Stimulated activated CD8-positive, alpha-beta memory T cell treated with anti-CD3 and anti-CD28 coated beads, Interleukin-15, amount 100 ng/mL, for 48 hours (primary cell): Measurements from ENCODE around the gene AUTS2.

Experiments used
- DNase-seq, 2 donors: peaks; one replicate each; pipeline ENCODE4 v3.0.0-alpha.2; 2020; ENCODE audit warnings: low read depth in 2 of 2

The AUTS2 gene

DNA sequence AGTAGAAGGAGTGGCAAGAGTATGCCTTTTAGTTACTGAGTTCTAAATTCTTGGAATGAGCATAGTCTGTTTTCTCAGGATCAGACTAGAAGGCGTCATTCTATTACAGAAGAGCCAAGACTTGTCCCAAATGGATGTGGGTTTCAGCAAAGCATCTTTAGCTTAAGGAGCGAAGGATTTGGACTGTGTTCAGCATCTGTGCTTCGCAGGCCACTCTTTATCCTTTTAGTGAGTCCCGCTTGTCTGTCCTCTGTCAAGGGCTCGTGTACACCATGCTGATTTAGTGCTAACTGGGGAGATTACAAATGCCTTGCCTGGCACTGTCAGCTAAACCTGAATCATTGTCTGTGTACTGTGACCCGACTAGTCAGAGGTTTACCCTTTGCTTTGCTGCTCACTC lies 465.7 kb downstream of the AUTS2 start:
- no peak for DNase-seq

DNA sequence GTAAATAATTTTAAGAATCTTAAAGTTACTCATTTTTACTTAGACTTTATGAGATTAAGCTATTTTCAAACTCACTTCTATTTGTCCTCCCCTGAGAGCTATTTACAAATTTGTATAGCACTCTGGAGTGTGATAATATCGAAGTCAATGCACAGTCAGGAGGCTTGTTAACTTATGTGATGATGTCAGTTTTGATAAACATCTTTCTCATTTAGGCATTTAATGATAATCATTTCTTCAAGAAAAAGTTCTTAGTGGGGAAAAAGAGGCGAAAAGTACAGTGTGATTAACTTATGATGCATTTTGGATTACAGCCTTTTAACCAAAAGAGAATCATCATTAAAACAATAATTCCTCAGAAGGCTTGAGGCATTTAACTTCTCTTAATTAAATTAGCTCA lies 468.6 kb downstream of the AUTS2 start:
- no peak for DNase-seq

DNA sequence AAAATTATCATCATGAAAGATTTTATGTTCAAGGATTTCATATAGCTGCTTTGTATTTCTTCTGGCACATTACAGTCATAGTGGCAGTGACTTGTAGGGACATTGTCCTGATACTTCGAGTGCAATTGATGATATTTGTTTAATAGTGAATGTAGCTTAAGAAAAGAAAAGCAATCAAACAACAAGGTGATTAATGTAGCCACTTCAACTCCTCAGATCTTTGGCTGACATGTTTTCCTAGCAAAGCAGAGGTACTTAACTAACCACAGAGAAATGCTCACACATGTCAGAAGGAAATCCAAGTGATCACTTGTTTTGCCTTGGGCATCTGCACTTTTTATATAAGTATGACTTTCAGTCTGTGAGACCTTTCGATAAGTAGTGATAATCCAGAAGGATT lies 470.3 kb downstream of the AUTS2 start:
- DNase-seq, result no peak

DNA sequence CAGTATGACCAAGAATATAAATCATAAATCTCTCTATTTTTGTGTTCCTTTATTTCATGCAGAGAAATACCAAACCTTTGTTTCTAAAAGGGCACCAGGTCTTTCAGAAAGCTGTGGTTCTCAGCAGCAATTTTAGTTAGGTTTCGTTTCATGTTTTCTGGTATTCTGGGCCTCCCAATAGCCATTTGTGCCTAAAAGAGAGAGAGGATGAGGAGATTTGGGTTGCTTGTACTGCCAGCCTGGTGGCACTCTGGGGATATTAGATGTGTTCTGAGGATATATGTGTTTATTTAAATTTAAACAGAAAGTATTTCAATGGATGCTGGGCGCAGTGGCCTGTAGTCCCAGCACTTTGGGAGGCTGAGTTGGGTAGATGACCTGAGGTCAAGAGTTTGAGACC lies 471.7 kb downstream of the AUTS2 start:
- DNase-seq, result no peak

DNA sequence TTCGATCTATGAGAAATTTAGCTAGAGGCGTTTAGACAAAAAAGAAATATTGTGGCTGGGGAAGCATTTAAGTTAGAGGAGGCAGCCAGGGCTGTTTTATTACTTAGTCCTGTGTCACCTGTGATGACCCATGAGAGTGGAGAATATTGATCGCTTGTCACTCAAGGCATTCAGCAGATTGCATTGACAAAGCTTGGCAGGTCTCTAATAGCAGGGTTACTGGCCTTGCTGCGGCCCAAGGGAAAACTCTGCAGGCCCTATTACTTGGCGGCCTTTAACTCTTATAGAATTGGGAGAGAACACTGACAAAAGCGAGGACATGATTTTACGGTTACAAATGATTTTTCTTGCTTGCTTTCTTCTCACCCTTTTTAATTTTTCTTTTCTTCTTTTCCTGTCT lies 473.5 kb downstream of the AUTS2 start:
- no peak for DNase-seq

DNA sequence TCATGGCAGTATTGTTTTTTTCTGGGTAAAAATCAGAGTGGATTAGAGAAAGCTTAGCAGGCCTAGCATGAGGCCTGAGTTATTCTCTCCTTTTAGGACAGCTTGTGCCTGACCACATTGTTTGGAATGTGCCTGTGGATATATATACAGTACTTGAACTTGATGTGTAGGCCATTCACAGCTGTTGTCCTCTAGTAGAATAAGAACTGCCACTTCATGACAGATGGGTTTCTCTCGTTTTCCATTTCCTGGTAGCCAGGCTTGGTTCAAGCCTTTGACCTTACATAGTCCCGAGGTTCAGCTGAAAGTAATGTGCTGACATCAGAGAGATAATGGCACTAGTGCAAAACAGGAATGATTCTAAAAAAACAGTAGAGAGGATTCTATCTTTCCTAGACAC lies 473.9 kb downstream of the AUTS2 start:
- no peak for DNase-seq

DNA sequence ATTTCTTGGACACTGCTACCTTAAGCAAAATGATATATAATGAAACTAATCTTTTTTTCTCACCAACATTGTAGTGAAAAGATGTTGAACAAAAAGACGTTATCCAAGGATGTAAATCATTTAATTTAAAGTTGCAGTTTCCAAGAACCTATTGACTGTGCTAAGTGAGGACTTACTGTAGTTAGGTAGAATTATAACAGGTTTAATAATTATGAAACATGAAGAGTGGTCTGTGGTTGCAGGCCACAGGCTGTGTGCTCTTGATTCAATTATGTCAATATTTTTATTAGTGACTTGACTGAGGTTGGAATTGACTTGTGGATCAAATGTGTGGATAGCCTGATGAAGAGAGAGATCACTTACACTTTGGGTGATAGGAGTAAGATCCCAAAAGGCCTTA lies 478.1 kb downstream of the AUTS2 start:
- no peak for DNase-seq

DNA sequence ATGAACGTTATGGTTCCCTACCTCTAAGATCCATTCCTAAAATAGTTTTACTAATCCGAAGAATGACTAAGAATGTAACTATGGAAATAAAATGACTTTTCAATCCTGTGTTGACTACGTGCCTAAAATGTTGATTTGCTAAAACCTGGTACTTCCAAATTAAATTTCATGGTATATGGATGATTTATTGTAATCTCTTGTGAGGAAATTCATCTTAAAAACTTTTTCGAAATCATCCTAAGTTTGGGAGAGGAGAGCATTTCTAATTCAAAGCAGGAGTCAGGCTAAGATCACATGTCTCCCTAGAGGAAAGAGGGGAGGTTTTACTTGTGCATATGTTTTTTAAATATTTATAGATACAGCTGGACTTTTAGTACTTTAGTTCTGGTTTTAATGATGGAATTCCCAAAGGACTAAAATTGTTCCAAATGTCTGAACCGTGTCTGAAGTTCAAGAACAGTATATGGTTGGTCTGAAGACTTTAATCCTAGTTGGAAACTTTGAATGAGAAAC lies 483.9 kb downstream of the AUTS2 start:
- no peak for DNase-seq

DNA sequence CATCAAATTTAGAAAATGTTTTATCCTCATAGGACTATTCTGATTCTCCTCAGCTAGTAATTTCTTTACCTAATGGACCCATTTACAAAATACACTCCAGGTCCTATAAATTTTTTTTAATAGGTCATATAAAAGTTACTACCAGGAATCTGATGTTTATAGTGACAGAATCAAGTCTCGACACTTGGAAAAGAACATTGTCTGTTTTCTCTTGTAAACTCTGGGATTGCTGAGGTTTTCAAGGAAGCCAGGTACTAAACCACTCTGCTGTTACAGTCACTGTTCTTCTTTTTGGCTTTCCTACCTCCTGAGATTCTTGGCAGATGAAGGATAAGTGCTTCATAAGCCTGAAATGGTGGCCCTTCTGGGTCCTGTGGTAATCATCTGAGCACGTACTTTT lies 493.1 kb downstream of the AUTS2 start:
- no peak for DNase-seq

DNA sequence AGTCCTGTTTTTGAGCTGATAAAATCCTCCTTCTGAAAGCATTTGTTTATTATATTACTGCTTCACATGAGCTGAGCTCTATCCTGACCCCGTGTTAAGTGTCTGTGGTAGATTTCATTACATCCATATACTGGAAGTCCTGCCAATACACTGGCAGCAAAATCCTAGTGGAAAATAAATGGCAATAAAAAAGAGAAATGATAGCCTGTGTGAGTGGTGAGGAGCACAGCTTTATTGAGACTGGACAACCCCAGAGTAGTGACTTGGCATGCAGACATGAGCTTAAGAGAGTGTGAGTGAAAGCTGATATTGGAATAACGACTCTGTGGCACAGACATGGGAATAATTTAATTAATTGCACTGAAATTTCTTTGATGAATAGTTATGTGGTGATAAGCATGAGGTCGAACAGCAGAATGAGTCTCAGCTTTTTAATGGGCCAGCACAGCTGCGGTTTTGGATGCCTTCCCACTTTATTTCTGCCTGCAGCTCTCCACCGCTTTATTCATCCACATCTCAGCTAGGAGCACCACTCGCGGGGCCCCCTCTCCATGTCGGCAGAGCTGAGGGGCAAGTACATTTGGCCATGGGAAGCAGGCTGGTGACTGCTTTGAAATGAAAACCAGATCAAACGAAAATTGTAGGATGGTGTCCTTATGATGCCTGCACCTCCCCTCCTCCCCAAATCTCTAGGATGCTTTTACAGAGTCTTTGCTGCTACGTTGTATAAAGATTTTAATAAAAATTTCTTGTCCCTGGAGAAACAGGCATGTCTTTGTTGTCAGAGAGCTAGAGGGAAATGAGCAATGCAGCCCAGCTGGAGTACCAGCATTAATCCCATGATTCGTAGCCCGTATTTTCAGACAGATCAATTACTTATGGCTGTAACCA lies 494.3 kb downstream of the AUTS2 start:
- DNase-seq, result no peak

DNA sequence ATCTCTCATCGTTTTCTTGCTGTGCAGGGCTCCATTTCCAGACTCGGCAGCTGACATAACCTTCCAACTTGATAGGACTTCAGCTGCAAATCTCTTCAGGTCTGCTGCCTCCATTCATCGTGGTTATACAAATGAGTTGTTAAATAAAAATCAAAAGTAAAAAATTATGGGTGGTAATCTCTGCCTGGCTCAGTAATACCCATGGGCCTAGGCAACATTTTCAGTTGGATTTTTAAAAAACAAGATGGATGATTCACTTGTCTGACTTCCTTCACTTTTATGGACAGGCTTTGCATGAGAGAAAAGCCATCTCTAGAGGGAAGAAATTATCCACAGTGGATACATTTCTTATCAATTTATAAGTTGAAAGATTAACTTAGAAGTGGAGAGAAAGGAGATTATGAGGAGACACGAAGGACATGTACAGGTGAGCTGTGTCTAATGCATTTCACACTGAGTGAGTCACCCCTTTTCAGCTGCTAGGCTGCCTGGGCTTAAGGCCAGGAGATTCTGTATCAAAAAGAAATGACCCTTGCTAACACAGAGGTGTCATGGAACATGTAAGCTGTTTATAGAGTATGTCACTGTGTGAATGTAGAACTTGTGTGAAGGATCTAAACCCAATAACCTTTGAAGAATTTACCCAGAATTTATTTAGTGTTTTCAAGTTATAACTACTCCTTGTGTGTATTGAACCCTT lies 495.1 kb downstream of the AUTS2 start:
- DNase-seq, result no peak

DNA sequence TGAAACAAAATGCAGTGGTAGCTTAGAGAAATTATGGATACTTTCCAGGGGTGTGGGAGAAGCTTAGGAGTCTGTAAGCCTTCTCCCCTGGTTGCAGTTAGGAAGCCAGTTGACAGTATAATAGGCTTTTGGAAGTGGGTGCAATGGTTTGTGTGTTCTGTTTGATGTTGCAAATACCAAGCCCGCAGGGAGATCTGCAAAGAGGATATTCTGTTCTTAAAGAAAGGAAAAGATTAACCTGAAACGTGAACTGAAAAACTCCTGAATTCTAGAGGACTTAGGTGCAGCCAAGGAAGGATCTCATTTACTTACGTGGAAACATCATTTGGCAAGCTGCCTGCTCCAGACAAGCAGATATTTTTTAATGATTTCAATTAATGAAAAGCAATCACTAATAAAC lies 496.6 kb downstream of the AUTS2 start:
- no peak for DNase-seq

DNA sequence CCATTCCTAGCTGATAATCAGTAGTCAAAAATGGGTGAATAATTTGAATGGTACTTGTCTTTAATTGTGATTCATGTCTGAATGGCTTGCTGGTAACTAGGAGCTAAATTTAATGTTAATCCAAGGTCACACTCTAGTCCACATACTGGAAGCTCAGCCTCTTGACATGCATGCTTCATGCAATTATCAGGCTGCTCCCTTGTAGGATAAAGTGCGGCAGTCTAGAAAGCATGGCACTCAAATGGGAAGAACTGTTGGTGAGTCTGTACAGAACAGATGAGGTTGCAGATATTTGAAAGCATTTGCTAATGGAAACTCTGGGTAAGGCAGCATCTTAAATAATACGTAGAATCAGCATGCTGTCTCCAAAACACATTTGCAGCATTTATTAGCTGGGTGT lies 499.4 kb downstream of the AUTS2 start:
- no peak for DNase-seq

DNA sequence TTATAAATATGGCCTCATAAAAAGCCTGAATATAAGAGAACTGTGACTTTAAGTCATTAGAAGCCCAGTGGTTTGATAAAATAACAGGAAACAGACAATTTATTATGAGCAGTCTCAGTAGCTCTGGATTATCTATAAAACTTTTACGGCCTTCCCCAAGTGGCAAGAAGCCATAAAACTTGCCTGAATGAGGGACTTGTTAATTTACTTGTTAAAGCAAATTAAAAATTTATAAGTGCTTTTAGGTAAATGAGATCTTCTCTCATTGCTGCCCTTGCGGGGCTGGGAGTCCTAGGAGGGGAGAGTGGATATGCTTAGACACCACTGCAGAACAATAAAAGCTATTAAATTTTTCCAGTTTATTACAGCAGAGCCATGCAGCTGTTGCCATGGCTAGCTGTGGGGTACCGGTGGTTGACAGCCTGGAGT lies 499.9 kb downstream of the AUTS2 start:
- no peak for DNase-seq

DNA sequence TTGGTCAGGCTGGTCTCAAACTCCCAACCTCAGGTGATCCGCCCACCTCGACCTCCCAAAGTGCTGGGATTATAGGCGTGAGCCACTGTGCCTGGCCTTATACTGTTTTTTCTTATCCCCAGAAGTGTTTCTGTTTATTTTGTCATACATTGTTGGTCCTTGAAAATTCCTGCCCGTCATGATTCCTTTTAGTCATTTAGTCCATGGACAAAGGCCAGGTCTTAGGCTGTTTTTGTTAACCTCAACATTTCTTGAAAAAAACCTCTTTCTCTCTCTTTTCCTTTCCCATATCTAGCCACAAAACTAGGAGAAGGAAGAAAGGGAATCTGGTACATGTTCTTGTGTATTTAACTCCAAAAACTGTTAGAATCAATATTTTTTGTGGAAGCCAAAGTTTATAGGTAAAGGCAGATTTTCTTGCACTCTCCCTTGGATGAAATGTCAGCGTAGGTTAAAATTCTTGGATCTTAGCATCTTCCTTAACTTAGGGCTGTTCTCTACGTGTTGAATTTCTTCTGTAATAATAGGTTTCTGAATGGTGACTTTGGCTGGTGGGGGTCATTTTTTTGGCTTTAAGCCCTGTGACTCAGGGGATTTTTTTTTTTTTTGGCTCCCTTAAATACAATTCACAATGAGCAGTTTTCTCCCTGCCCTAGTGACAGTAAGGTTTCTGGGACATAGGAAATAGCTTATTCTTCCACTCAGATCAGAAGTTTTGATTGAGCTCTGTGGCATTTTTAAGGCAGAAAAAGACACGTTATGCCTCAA lies 500.8 kb downstream of the AUTS2 start:
- DNase-seq, result no peak

DNA sequence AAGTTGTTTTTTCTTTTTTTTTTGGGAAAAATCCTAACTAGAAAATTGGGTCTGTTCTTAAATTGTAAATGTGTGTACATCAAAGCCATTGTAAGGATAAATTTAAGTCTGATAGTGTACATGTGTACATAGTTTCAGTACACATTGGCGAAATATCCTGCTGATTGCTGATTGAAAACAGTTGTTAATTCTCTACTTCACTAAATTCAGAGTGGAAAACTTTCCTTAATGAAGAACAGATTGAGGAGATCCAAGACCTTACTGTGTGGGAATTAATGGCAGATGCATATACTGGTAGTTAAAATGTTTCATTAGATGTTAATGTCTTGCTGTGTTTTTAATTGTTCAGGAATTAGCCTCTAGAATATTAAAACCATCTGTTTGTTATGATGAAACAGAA lies 506.0 kb downstream of the AUTS2 start:
- DNase-seq, result no peak

DNA sequence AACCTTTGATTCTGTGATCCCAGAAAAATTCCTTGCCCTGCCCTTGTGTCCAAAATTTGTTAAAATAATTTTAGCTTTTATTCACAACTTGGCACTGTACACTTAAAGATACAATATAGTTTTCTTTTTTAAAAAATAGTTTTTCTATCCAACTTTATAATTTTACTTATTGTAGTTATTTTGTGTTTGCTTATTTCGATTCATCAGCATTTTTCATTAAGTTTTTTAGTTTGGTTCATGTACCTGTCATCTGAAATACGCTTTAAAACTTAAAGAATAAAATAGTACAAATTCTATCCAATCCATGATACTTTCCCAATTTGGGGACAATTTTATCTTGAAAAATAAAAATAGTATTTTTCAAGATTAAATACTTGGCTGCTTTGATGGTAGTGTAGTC lies 514.8 kb downstream of the AUTS2 start:
- no peak for DNase-seq

DNA sequence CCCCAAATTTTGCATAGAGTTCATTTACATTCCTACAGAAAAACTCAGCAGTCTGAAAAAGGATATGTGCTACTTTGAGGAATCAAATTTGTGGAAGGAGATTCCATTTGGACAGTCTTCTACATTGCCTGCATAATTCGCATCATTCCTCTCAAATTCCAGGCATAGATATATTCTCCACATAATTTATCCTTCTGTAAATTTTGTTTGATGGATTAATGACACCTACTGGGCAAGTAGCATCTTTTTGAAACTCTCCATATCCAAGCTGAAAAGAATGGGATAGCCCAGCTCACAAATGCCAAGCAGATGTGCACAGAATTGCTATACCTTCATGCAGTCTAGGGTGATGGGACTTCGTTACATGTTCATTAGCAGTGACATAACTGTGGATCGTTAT lies 515.3 kb downstream of the AUTS2 start:
- no peak for DNase-seq

DNA sequence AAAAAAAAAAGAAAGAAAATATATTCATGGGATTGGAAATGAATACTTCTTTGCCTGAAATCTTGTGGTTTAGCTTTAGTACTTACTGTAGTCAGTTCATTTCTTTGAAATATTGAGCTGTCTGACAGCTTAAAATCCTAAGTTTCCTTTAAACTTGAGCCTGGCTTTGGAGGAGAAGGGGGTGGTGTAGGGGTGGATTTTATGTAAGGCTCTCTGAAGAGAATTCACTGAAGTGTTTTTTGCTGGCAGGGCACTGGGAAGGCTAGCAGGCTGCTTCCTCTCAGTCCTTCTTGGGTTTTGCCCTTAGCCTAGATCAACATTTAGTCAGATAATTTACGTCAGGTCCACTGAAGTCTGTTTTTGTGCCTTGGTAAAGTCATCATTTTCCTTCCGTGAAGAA lies 516.5 kb downstream of the AUTS2 start:
- DNase-seq, result no peak

DNA sequence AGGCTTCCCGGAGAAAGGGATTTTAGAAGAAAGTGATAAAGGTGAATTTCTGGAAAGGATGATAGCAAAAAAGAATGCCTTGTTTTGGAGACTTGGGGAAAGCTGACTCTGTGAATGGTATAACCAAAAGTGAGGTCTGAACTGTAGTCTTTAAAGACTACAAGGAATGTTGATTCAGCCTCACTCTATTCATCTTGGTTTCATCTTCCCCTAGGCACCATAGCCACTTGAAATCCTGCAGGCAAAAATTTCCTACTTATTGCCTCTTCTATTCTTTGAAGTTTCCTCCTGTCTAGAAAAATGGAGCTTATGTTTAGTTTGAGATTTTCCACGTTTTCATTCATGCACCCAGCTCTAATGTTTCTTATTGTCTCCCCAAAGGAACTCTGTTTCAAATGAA lies 518.0 kb downstream of the AUTS2 start:
- no peak for DNase-seq

DNA sequence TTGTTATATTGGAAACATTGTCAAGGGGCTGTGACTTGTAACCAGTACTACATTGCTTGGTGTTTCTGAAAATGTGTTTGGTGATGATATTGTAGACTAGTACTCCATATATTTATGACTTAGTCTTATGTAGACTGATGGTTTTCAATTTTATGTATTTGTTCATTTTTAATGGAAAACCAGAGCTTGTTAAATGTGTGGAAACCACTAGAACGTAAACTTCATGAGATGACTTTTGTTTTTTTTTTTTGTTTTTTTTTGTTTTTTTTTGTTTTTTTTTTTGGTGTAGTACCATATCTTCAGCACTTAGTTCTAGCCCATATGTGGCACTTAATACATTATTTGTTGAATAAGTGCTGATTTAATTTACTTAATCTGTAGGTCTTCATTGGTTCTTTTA lies 518.6 kb downstream of the AUTS2 start:
- DNase-seq, result no peak

DNA sequence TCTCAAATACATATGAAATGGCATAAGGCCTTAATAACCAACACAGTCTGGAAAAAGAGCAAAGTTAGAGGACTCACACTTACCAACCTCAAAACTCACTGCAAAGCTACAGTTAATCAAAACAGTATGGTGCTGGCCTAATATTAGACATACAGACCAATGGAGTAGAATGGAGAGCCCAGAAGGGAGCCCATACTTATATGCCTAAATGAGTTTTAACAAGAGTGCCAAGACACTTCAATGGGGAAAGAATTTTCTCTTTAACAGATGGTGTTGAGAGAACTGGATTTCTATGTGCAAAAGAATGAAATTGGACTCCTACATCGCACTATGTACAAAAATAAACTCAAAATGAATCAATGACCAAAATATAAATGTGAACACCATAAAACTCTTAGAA lies 522.6 kb downstream of the AUTS2 start:
- no peak for DNase-seq
